Fibroblast of lung (primary cell): Measurements from ENCODE around the gene LRCH4.

Experiments used
- CTCF ChIP-seq, 2 donors: IDR thresholded peaks in 1 of 2; conservative IDR thresholded peaks in 1 of 2; 1 replicate in 1 of 2; 2 replicates in 1 of 2; pipeline ENCODE4 v1.5.1; 2011 to 2012; ENCODE audit warnings: low read length in 2 of 2, control low read depth in 1 of 2, inconsistent platforms in 1 of 2, low read depth in 1 of 2, mild to moderate bottlenecking in 1 of 2
- EZH2 ChIP-seq: IDR thresholded peaks from 2 replicates; pipeline ENCODE4 v1.5.1; 2012; ENCODE audit warnings: low read length, control low read depth, mild to moderate bottlenecking; ENCODE audit errors: missing control alignments

GRCh38 chr7:100578246-100579183 lies 7.4 kb downstream of the LRCH4 start:
- TF ChIP-seq CTCF (conservative IDR thresholded peaks at IDR 0.05 in 1 of 2, IDR thresholded peaks at IDR 0.05 in 1 of 2; ENCODE audit: low read depth in 1 of 2, low read length in 2 of 2): no peak
- TF ChIP-seq EZH2: no peak
